NAMALWA (cell line): Measurements from ENCODE around the gene GJD3.
A peak's percentile ranks its signal among the peaks of the same experiment; 100 is the strongest.
"Not testable (repeated sequence)": the region's sequence is repeated elsewhere in the genome, so short reads cannot be mapped to it uniquely, and the experiment has no call there.

Experiments
- DNase-seq: peaks from one replicate; pipeline ENCODE4 v3.0.0-alpha.2; 2015; ENCODE audit warnings: low spot score

Gene GJD3

GRCh38 chr17:40367728-40368127 lies 3.2 kb upstream of the GJD3 start:
- not testable (repeated sequence) for DNase-seq

- no peak for DNase-seq
These were observed 2.5 kb upstream of the GJD3 start for GRCh38 chr17:40366861-40367518.

GRCh38 chr17:40366076-40366860 lies 1.7 kb upstream of the GJD3 start:
- no peak for DNase-seq

- no peak for DNase-seq
These were observed 369 bp upstream of the GJD3 start for GRCh38 chr17:40364906-40365305.

- peak; percentile 46 for DNase-seq
These were observed 1.3 kb downstream of the GJD3 start for GRCh38 chr17:40363111-40363827.

- DNase-seq: peak; percentile 90
These were observed 1.8 kb downstream of the GJD3 start for GRCh38 chr17:40362696-40363110.

- DNase-seq: no peak
These were observed 2.4 kb downstream of the GJD3 start for GRCh38 chr17:40361925-40362695.

- DNase-seq: no peak
These were observed 3.2 kb downstream of the GJD3 start for GRCh38 chr17:40361063-40361924.

GRCh38 chr17:40360091-40360490 lies 4.4 kb downstream of the GJD3 start:
- no peak for DNase-seq

- DNase-seq: peak; percentile 88
These were observed 6.1 kb downstream of the GJD3 start for GRCh38 chr17:40358323-40359038.

- no peak for DNase-seq
These were observed 7.3 kb downstream of the GJD3 start for GRCh38 chr17:40356990-40357881.

- no peak for DNase-seq
These were observed 8.5 kb downstream of the GJD3 start for GRCh38 chr17:40355804-40356758.

- peak; percentile 80 for DNase-seq
These were observed 9.3 kb downstream of the GJD3 start for GRCh38 chr17:40355123-40355803.

- no peak for DNase-seq
These were observed 10.1 kb downstream of the GJD3 start for GRCh38 chr17:40354221-40355122.

GRCh38 chr17:40352779-40353394 lies 11.7 kb downstream of the GJD3 start:
- DNase-seq: no peak

- DNase-seq: no peak
These were observed 12.2 kb downstream of the GJD3 start for GRCh38 chr17:40352237-40352778.
